HG02798 (cell line): ENCODE results near the gene PAQR8.
"Not testable (repeated sequence)": the region's sequence is repeated elsewhere in the genome, so short reads cannot be mapped to it uniquely, and the experiment has no call there.

Experiments used
- ATAC-seq: cut with Tn5 transposase; IDR thresholded peaks from one replicate; pipeline ENCODE4 v1.9.1; 2021; ENCODE audit warnings: mild to moderate bottlenecking; ENCODE audit not compliant: unreplicated experiment, poor library complexity

The PAQR8 gene

GRCh38 chr6:52373151-52373690, 11.3 kb downstream of the PAQR8 start:
- no peak for ATAC-seq

GRCh38 chr6:52374247-52374646, 12.3 kb downstream of the PAQR8 start:
- ATAC-seq = no peak

- ATAC-seq = no peak
These were observed 14.0 kb downstream of the PAQR8 start for GRCh38 chr6:52375780-52376556.

- ATAC-seq = no peak
These were observed 14.8 kb downstream of the PAQR8 start for GRCh38 chr6:52376763-52377162.

- ATAC-seq = peak; percentile 57
These were observed 15.7 kb downstream of the PAQR8 start for GRCh38 chr6:52377538-52378221.

GRCh38 chr6:52381249-52381648, 19.3 kb downstream of the PAQR8 start:
- ATAC-seq = no peak

GRCh38 chr6:52384145-52384766, 22.3 kb downstream of the PAQR8 start:
- no peak for ATAC-seq

- no peak for ATAC-seq
These were observed 23.1 kb downstream of the PAQR8 start for GRCh38 chr6:52385074-52385473.

- not testable (repeated sequence) for ATAC-seq
These were observed 26.2 kb downstream of the PAQR8 start for GRCh38 chr6:52388119-52388518.

GRCh38 chr6:52388790-52389189, 26.8 kb downstream of the PAQR8 start:
- no peak for ATAC-seq

- no peak for ATAC-seq
These were observed 27.3 kb downstream of the PAQR8 start for GRCh38 chr6:52389264-52389625.

GRCh38 chr6:52389626-52390360, 27.8 kb downstream of the PAQR8 start:
- peak; percentile 62 for ATAC-seq

GRCh38 chr6:52390361-52390727, 28.4 kb downstream of the PAQR8 start:
- peak; percentile 41 for ATAC-seq

GRCh38 chr6:52391599-52391998, 29.6 kb downstream of the PAQR8 start:
- no peak for ATAC-seq

- no peak for ATAC-seq
These were observed 31.0 kb downstream of the PAQR8 start for GRCh38 chr6:52392944-52393343.

- ATAC-seq = no peak
These were observed 31.8 kb downstream of the PAQR8 start for GRCh38 chr6:52393780-52394179.

- peak; percentile 64 for ATAC-seq
These were observed 32.3 kb downstream of the PAQR8 start for GRCh38 chr6:52394251-52394666.

GRCh38 chr6:52395969-52396368, 34.0 kb downstream of the PAQR8 start:
- ATAC-seq = no peak

- ATAC-seq = peak; percentile 58
These were observed 37.8 kb downstream of the PAQR8 start for GRCh38 chr6:52399511-52400312.
